SK-N-SH treated with all-trans-retinoic acid at 6 μM for 48 hours (cell line): ENCODE measurements around the gene SLAMF7.
"Not testable (repeated sequence)": the region's sequence is repeated elsewhere in the genome, so short reads cannot be mapped to it uniquely, and the experiment has no call there.

Experiments used
- ATAC-seq: fragments of 200-7000 bp; cut with Tn5 transposase; 3 replicates; pipeline ENCODE4 v1.9.1; 2020; ENCODE audit warnings: mild to moderate bottlenecking, moderate library complexity
- ARNTL ChIP-seq: fragments of 450-650 bp; formaldehyde crosslinking; IDR thresholded peaks from 2 replicates; pipeline ENCODE4 v1.5.0; 2020; ENCODE audit warnings: low read depth, mild to moderate bottlenecking, moderate library complexity, borderline replicate concordance
- BACH2 ChIP-seq: fragments of 250-450 bp; sonication (Bioruptor Pico); IDR thresholded peaks from 2 replicates; pipeline ENCODE4 v1.9.0; 2021; ENCODE audit warnings: mild to moderate bottlenecking, borderline replicate concordance
- CSDC2 ChIP-seq: fragments of 250-450 bp; sonication (Bioruptor Pico); IDR thresholded peaks from 2 replicates; pipeline ENCODE4 v1.5.0; 2020; ENCODE audit warnings: mild to moderate bottlenecking, moderate library complexity
- GLIS3 ChIP-seq: fragments of 250-450 bp; sonication (Bioruptor Pico); IDR thresholded peaks from 2 replicates; pipeline ENCODE4 v1.5.0; 2020; ENCODE audit warnings: mild to moderate bottlenecking, moderate library complexity
- ISL1 ChIP-seq: fragments of 250-450 bp; sonication (Bioruptor Pico); IDR thresholded peaks from 2 replicates; pipeline ENCODE4 v2.1.2; 2022; ENCODE audit warnings: mild to moderate bottlenecking, moderate library complexity
- OSR1 ChIP-seq: fragments of 250-450 bp; sonication (Bioruptor Pico); IDR thresholded peaks from 2 replicates; pipeline ENCODE4 v1.8.0; 2022; ENCODE audit warnings: moderate library complexity, mild to moderate bottlenecking, inconsistent platforms
- PPARA ChIP-seq: fragments of 250-450 bp; sonication (Bioruptor Pico); IDR thresholded peaks from 2 replicates; pipeline ENCODE4 v1.5.0; 2020; ENCODE audit warnings: mild to moderate bottlenecking, borderline replicate concordance
- RARB ChIP-seq: fragments of 250-450 bp; sonication (Bioruptor Pico); IDR thresholded peaks from 2 replicates; pipeline ENCODE4 v1.8.0; 2021; ENCODE audit warnings: mild to moderate bottlenecking, moderate library complexity
- SNAI2 ChIP-seq: fragments of 250-450 bp; sonication (Bioruptor Pico); IDR thresholded peaks from 2 replicates; pipeline ENCODE4 v1.5.0; 2020; ENCODE audit warnings: mild to moderate bottlenecking, moderate library complexity
- TCF4 ChIP-seq: fragments of 250-450 bp; sonication (Bioruptor Pico); IDR thresholded peaks from 2 replicates; pipeline ENCODE4 v1.8.0; 2021; ENCODE audit warnings: mild to moderate bottlenecking, moderate library complexity, borderline replicate concordance
- ZC3H10 ChIP-seq: fragments of 250-450 bp; sonication (Bioruptor Pico); IDR thresholded peaks from 2 replicates; pipeline ENCODE4 v1.5.1; 2021; ENCODE audit warnings: mild to moderate bottlenecking, moderate library complexity
- ZFP3 ChIP-seq: fragments of 250-450 bp; sonication (Bioruptor Pico); IDR thresholded peaks from 2 replicates; pipeline ENCODE4 v1.5.0; 2020; ENCODE audit warnings: mild to moderate bottlenecking, moderate library complexity
- ZFP30 ChIP-seq: fragments of 450-650 bp; formaldehyde crosslinking; IDR thresholded peaks from 2 replicates; pipeline ENCODE4 v1.5.0; 2022; ENCODE audit warnings: mild to moderate bottlenecking, moderate library complexity
- ZNF70 ChIP-seq: fragments of 450-650 bp; formaldehyde crosslinking; IDR thresholded peaks from 2 replicates; pipeline ENCODE4 v1.5.0; 2020; ENCODE audit warnings: mild to moderate bottlenecking, moderate library complexity
- TF ChIP-seq, protein P1 (sequence below): fragments of 250-450 bp; sonication (Bioruptor Pico); IDR thresholded peaks from 2 replicates; pipeline ENCODE4 v1.5.1; 2020; ENCODE audit warnings: low read depth, mild to moderate bottlenecking, moderate library complexity
- TF ChIP-seq, protein P2 (sequence below): fragments of 250-450 bp; sonication (Bioruptor Pico); IDR thresholded peaks from 2 replicates; pipeline ENCODE4 v1.8.0; 2021; ENCODE audit warnings: low read depth, mild to moderate bottlenecking, moderate library complexity, borderline replicate concordance
- TF ChIP-seq, protein P3 (sequence below): fragments of 250-450 bp; sonication (Bioruptor Pico); IDR thresholded peaks from 2 replicates; pipeline ENCODE4 v1.8.0; 2020; ENCODE audit warnings: mild to moderate bottlenecking, moderate library complexity, borderline replicate concordance
- TF ChIP-seq, protein P4 (sequence below): fragments of 250-450 bp; sonication (Bioruptor Pico); IDR thresholded peaks from 2 replicates; pipeline ENCODE4 v1.5.1; 2021; ENCODE audit warnings: mild to moderate bottlenecking, moderate library complexity
- TF ChIP-seq, protein P5 (sequence below): fragments of 250-450 bp; sonication (Bioruptor Pico); IDR thresholded peaks from 2 replicates; pipeline ENCODE4 v1.5.0; 2020; ENCODE audit warnings: mild to moderate bottlenecking, moderate library complexity

The SLAMF7 gene

DNA sequence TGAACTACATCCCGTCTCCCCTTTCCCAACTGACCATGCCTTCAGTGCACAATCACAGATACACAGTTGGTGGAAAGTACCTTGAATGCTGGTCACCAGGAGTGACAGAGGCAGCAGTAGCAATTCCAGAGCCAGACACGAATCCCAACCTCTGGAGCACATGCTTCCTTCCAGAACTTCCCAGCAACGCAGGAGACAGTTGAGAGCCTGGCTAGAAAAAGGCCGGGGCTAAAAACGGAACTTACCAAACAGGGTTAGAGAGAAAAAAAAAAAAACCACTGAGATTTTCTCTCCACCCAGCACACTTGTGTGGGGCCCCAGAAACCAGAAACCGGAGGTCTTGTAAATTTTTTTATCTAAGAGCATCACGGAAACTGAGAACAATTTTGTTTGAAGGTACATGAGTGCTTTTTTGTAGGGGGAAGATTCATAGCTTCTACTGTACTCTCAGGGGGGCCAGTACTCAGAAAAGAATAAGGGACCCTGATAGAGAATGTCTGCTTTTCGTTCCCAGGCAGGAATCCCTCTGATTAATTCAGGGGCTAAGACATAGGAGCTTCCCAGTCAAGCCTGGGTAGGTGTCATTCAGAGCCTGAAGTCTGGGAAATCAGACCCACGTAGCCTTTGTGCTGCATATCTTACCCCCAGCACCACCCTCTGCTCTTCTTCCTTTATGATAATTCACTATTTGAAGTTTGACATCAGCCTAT is 27.3 kb upstream of the SLAMF7 start, which contains the start of gene CD48:
Gene CD48, minus strand, starts transcription at position 221 of the 710 bp plus-strand sequence. Its CDS starts 59 bp downstream, at position 162.
- ATAC-seq: no peak
- TF ChIP-seq, protein P1, sequence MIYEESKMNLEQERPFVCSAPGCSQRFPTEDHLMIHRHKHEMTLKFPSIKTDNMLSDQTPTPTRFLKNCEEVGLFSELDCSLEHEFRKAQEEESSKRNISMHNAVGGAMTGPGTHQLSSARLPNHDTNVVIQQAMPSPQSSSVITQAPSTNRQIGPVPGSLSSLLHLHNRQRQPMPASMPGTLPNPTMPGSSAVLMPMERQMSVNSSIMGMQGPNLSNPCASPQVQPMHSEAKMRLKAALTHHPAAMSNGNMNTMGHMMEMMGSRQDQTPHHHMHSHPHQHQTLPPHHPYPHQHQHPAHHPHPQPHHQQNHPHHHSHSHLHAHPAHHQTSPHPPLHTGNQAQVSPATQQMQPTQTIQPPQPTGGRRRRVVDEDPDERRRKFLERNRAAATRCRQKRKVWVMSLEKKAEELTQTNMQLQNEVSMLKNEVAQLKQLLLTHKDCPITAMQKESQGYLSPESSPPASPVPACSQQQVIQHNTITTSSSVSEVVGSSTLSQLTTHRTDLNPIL (CRISPR knock-in tag): no peak
- TF ChIP-seq OSR1 (CRISPR knock-in tag): no peak
- no peak for TF ChIP-seq PPARA (CRISPR knock-in tag)
- no peak for TF ChIP-seq BACH2
- TF ChIP-seq, protein P2, sequence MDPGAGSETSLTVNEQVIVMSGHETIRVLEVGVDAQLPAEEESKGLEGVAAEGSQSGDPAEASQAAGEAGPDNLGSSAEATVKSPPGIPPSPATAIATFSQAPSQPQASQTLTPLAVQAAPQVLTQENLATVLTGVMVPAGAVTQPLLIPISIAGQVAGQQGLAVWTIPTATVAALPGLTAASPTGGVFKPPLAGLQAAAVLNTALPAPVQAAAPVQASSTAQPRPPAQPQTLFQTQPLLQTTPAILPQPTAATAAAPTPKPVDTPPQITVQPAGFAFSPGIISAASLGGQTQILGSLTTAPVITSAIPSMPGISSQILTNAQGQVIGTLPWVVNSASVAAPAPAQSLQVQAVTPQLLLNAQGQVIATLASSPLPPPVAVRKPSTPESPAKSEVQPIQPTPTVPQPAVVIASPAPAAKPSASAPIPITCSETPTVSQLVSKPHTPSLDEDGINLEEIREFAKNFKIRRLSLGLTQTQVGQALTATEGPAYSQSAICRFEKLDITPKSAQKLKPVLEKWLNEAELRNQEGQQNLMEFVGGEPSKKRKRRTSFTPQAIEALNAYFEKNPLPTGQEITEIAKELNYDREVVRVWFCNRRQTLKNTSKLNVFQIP (CRISPR knock-in tag): no peak
- TF ChIP-seq CSDC2 (CRISPR knock-in tag): no peak
- no peak for TF ChIP-seq ARNTL
- TF ChIP-seq ZNF70 (CRISPR knock-in tag): no peak
- no peak for TF ChIP-seq SNAI2 (CRISPR knock-in tag)
- no peak for TF ChIP-seq GLIS3
- no peak for TF ChIP-seq ISL1 (CRISPR knock-in tag)
- TF ChIP-seq, protein P3, sequence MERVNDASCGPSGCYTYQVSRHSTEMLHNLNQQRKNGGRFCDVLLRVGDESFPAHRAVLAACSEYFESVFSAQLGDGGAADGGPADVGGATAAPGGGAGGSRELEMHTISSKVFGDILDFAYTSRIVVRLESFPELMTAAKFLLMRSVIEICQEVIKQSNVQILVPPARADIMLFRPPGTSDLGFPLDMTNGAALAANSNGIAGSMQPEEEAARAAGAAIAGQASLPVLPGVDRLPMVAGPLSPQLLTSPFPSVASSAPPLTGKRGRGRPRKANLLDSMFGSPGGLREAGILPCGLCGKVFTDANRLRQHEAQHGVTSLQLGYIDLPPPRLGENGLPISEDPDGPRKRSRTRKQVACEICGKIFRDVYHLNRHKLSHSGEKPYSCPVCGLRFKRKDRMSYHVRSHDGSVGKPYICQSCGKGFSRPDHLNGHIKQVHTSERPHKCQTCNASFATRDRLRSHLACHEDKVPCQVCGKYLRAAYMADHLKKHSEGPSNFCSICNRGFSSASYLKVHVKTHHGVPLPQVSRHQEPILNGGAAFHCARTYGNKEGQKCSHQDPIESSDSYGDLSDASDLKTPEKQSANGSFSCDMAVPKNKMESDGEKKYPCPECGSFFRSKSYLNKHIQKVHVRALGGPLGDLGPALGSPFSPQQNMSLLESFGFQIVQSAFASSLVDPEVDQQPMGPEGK (CRISPR knock-in tag): no peak
- TF ChIP-seq RARB (CRISPR knock-in tag): no peak
- no peak for TF ChIP-seq ZFP30 (CRISPR knock-in tag)
- TF ChIP-seq, protein P4, sequence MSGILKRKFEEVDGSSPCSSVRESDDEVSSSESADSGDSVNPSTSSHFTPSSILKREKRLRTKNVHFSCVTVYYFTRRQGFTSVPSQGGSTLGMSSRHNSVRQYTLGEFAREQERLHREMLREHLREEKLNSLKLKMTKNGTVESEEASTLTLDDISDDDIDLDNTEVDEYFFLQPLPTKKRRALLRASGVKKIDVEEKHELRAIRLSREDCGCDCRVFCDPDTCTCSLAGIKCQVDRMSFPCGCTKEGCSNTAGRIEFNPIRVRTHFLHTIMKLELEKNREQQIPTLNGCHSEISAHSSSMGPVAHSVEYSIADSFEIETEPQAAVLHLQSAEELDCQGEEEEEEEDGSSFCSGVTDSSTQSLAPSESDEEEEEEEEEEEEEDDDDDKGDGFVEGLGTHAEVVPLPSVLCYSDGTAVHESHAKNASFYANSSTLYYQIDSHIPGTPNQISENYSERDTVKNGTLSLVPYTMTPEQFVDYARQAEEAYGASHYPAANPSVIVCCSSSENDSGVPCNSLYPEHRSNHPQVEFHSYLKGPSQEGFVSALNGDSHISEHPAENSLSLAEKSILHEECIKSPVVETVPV: no peak
- TF ChIP-seq TCF4 (CRISPR knock-in tag): no peak

DNA sequence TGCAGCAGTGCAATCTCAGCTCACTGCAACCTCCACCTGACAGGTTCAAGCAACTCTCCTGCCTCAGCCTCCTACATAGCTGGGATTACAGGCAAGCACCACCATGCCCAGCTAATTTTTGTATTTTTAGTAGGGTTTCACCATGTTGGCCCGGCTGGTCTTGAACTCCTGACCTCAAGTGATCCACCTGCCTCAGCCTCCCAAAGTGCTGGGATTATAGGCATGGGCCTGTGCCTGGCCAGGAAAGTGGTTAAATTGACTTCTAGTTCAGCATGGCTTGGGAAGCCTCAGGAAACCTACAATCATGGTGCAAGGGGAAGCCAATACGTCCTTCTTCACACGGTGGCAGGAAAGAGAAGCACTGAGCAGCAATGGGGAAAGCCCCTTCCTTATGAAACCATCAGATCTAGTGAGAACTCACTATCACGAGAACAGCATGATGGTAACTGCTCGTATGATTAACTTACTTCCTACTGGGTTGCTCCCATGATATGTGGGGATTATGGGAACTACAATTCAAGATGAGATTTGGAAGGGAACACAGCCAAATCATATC is 26.4 kb upstream of the SLAMF7 start:
- ATAC-seq: not testable (repeated sequence)

DNA sequence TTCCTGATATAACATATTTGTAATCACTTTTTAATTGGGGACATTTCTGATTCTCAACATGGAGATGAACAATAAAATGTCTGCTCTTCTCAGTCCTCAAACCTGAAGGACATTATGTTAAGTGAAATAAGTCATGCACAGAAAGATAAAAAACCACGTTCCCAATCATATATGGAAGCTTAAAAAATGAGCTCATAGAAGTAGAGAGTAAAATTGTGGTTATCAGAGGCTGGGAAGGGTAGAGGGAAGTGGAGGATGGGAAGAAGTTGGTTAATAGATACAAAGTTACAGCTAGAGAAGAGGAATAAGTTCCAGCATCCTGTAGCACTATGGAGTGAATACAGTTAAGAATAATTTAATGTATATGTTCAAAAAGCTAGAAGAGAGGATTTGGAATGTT is 25.9 kb upstream of the SLAMF7 start:
- no peak for ATAC-seq

More for the DNA sequence above, 25.9 kb upstream of the SLAMF7 start:
- TF ChIP-seq, protein P5, sequence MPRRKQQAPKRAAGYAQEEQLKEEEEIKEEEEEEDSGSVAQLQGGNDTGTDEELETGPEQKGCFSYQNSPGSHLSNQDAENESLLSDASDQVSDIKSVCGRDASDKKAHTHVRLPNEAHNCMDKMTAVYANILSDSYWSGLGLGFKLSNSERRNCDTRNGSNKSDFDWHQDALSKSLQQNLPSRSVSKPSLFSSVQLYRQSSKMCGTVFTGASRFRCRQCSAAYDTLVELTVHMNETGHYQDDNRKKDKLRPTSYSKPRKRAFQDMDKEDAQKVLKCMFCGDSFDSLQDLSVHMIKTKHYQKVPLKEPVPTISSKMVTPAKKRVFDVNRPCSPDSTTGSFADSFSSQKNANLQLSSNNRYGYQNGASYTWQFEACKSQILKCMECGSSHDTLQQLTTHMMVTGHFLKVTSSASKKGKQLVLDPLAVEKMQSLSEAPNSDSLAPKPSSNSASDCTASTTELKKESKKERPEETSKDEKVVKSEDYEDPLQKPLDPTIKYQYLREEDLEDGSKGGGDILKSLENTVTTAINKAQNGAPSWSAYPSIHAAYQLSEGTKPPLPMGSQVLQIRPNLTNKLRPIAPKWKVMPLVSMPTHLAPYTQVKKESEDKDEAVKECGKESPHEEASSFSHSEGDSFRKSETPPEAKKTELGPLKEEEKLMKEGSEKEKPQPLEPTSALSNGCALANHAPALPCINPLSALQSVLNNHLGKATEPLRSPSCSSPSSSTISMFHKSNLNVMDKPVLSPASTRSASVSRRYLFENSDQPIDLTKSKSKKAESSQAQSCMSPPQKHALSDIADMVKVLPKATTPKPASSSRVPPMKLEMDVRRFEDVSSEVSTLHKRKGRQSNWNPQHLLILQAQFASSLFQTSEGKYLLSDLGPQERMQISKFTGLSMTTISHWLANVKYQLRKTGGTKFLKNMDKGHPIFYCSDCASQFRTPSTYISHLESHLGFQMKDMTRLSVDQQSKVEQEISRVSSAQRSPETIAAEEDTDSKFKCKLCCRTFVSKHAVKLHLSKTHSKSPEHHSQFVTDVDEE: no peak
- TF ChIP-seq OSR1 (CRISPR knock-in tag) (no peak), ZFP30 (CRISPR knock-in tag) (no peak), RARB (CRISPR knock-in tag) (no peak), BACH2 (no peak), SNAI2 (CRISPR knock-in tag) (no peak), ZC3H10 (no peak), CSDC2 (CRISPR knock-in tag) (no peak), ZFP3 (no peak)
- TF ChIP-seq, protein P4: no peak
- TF ChIP-seq, protein P3 (CRISPR knock-in tag): no peak
- TF ChIP-seq, protein P1 (CRISPR knock-in tag): no peak
